ENCODE results near the gene RBFOX2.

GRCh38 chr22:35739076-35739930 is 289.3 kb downstream of the RBFOX2 start:
- TF ChIP-seq POLR2AphosphoS5 (IDR thresholded peaks at IDR 0.05) (no peak), CTCF (IDR thresholded peaks at IDR 0.05) (no peak), POLR2A (IDR thresholded peaks at IDR 0.05) (no peak)
